Measurements from ENCODE around the gene SHC3. TPM values are rescaled to one million over a fixed set of nuclear protein-coding genes. Genes with fewer than 3 reads are reported as not detected.

Gene SHC3
- total RNA-seq, 3 donors from 2014 or later (not counting 1 experiment from before 2014, with no cell fraction given): 0.02 to 0.09 (median 0.08) TPM

DNA sequence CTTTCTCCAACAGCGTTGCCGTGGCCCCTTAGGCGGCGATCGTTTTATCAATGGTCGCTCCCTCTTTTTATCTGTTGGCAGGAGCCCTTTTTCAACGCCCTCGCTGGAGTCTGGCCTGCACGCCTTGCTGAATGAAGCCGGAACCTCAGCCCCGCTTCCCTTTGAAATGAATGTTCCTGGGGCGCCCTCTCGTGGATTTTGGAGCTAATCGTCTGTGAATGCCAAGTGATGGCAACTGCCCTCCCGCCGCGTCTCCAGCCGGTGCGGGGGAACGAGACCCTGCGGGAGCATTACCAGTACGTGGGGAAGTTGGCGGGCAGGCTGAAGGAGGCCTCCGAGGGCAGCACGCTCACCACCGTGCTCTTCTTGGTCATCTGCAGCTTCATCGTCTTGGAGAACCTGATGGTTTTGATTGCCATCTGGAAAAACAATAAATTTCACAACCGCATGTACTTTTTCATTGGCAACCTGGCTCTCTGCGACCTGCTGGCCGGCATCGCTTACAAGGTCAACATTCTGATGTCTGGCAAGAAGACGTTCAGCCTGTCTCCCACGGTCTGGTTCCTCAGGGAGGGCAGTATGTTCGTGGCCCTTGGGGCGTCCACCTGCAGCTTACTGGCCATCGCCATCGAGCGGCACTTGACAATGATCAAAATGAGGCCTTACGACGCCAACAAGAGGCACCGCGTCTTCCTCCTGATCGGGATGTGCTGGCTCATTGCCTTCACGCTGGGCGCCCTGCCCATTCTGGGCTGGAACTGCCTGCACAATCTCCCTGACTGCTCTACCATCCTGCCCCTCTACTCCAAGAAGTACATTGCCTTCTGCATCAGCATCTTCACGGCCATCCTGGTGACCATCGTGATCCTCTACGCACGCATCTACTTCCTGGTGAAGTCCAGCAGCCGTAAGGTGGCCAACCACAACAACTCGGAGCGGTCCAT lies 177.4 kb downstream of the SHC3 start:
- H3K4me3 Mint-ChIP-seq: no peak overlapping the region
- H3K27ac Mint-ChIP-seq: no peak overlapping the region
- no peaks in the 10 kb centered on the region for H3K36me3 Mint-ChIP-seq
- ATAC-seq: peak in 2 of 3 donors; percentile 47 to 71
- Histone ChIP-seq H3K27me3 (ENCODE audit: control insufficient read depth, insufficient read depth, low read length) (no peaks in the 10 kb centered on the region), H3K4me1 (ENCODE audit: control insufficient read depth, insufficient read depth, low read length) (peaks cover 6% of the 10 kb centered on the region), H3K9me3 (ENCODE audit: control insufficient read depth, insufficient read depth, low read length) (no peaks in the 10 kb centered on the region), H3K27ac (ENCODE audit: low read length) (no peak overlapping the region), H3K4me3 (ENCODE audit: low read length) (no peak overlapping the region), H3K36me3 (ENCODE audit: control insufficient read depth, insufficient read depth, low read length) (no peaks in the 10 kb centered on the region)
- 40% methylated on average over 52 of the region's 52 CpGs for WGBS (ENCODE audit: insufficient coverage)
- intact Hi-C loops (cut with micrococcal nuclease): loop anchor here (2.0 kb wide), 1 partner anchor 406 kb away; no protein-coding TSS in a partner anchor
- TF ChIP-seq, protein P1, sequence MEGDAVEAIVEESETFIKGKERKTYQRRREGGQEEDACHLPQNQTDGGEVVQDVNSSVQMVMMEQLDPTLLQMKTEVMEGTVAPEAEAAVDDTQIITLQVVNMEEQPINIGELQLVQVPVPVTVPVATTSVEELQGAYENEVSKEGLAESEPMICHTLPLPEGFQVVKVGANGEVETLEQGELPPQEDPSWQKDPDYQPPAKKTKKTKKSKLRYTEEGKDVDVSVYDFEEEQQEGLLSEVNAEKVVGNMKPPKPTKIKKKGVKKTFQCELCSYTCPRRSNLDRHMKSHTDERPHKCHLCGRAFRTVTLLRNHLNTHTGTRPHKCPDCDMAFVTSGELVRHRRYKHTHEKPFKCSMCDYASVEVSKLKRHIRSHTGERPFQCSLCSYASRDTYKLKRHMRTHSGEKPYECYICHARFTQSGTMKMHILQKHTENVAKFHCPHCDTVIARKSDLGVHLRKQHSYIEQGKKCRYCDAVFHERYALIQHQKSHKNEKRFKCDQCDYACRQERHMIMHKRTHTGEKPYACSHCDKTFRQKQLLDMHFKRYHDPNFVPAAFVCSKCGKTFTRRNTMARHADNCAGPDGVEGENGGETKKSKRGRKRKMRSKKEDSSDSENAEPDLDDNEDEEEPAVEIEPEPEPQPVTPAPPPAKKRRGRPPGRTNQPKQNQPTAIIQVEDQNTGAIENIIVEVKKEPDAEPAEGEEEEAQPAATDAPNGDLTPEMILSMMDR (IDR thresholded peaks at IDR 0.05): peak; percentile 36
- H3K27me3 Mint-ChIP-seq (ENCODE audit: low read depth in 2 of 2): peaks cover 13 to 42% of the 10 kb centered on the region in 2 donors
- H3K4me1 Mint-ChIP-seq: peaks cover 5 to 6% of the 10 kb centered on the region in 2 donors
- no peaks in the 10 kb centered on the region for H3K9me3 Mint-ChIP-seq
- DNase-seq: peak; percentile 36 to 81

GRCh38 chr9:89000371-89000781 lies 178.2 kb downstream of the SHC3 start:
- DNase-seq (no peak), ATAC-seq (no peak)
- no peaks in the 10 kb centered on the region for H3K9me3 ChIP-seq (ENCODE audit: control insufficient read depth, insufficient read depth, low read length)
- H3K27me3 ChIP-seq (ENCODE audit: control insufficient read depth, insufficient read depth, low read length): no peaks in the 10 kb centered on the region
- Mint-ChIP-seq H3K27ac (no peak overlapping the region), H3K36me3 (no peaks in the 10 kb centered on the region), H3K4me3 (no peak overlapping the region), H3K9me3 (no peaks in the 10 kb centered on the region), H3K4me1 (peaks cover 5 to 6% of the 10 kb centered on the region in 2 donors), H3K27me3 (ENCODE audit: low read depth in 2 of 2) (peaks cover 11 to 36% of the 10 kb centered on the region in 2 donors)
- TF ChIP-seq, protein P1 (IDR thresholded peaks at IDR 0.05): no peak
- WGBS (ENCODE audit: insufficient coverage): 90% methylated on average over 9 of the region's 9 CpGs
- no peak overlapping the region for H3K27ac ChIP-seq (ENCODE audit: low read length)
- H3K4me1 ChIP-seq (ENCODE audit: control insufficient read depth, insufficient read depth, low read length): peaks cover 6% of the 10 kb centered on the region
- intact Hi-C loops (cut with micrococcal nuclease): loop anchor here (2.0 kb wide), 1 partner anchor 406 kb away; no protein-coding TSS in a partner anchor
- no peak overlapping the region for H3K4me3 ChIP-seq (ENCODE audit: low read length)
- H3K36me3 ChIP-seq (ENCODE audit: control insufficient read depth, insufficient read depth, low read length): no peaks in the 10 kb centered on the region

DNA sequence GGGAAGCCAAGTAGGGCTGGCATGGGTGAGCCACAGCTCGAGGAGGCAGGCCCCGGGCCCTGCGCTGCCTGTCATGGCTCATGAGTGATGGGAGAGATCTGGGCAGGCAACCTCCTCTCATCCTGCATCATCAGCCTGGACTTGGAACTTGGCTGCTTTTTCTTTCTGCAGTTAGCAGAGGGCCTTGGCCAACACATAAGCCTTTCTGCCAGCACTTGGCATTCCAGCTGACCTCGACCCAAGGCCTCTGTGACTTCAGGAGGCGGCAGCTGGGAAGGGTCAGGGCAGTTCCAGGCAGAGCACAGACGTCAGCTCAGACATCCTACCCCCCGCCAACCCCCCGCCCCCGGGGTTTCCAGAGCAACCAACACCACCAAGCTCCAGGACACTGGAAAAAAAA lies 179.7 kb downstream of the SHC3 start:
- Histone ChIP-seq H3K36me3 (ENCODE audit: control insufficient read depth, insufficient read depth, low read length) (no peaks in the 10 kb centered on the region), H3K27me3 (ENCODE audit: control insufficient read depth, insufficient read depth, low read length) (no peaks in the 10 kb centered on the region), H3K4me3 (ENCODE audit: low read length) (no peak overlapping the region), H3K27ac (ENCODE audit: low read length) (no peak overlapping the region), H3K4me1 (ENCODE audit: control insufficient read depth, insufficient read depth, low read length) (peaks cover 6% of the 10 kb centered on the region), H3K9me3 (ENCODE audit: control insufficient read depth, insufficient read depth, low read length) (no peaks in the 10 kb centered on the region)
- DNase-seq (no peak), ATAC-seq (no peak)
- Mint-ChIP-seq H3K4me3 (no peak overlapping the region), H3K36me3 (no peaks in the 10 kb centered on the region), H3K27me3 (ENCODE audit: low read depth in 2 of 2) (peaks cover 11 to 47% of the 10 kb centered on the region in 2 donors), H3K9me3 (no peaks in the 10 kb centered on the region), H3K27ac (no peak overlapping the region), H3K4me1 (peaks cover 5 to 6% of the 10 kb centered on the region in 2 donors)
- intact Hi-C loops (cut with micrococcal nuclease): no loop called here
- TF ChIP-seq, protein P1 (IDR thresholded peaks at IDR 0.05): no peak
- 81% methylated on average over 9 of the region's 9 CpGs for WGBS (ENCODE audit: insufficient coverage)

Data from natural killer cell (primary cell).